GM23248 (cell line): ENCODE data around the gene RSAD2.

Experiments
- EZH2 ChIP-seq: fragments of 200-600 bp; sonication (generic); IDR thresholded peaks from 2 replicates; pipeline ENCODE4 v1.6.1; 2018; ENCODE audit warnings: antibody characterized with exemption, mild to moderate bottlenecking; ENCODE audit not compliant: insufficient read depth, poor library complexity, severe bottlenecking
- EZH2phosphoT487 ChIP-seq: fragments of 200-600 bp; sonication (generic); IDR thresholded peaks from 2 replicates; pipeline ENCODE4 v1.6.1; 2018; ENCODE audit warnings: antibody characterized with exemption, moderate library complexity, mild to moderate bottlenecking, low read depth; ENCODE audit not compliant: insufficient read depth

DNA sequence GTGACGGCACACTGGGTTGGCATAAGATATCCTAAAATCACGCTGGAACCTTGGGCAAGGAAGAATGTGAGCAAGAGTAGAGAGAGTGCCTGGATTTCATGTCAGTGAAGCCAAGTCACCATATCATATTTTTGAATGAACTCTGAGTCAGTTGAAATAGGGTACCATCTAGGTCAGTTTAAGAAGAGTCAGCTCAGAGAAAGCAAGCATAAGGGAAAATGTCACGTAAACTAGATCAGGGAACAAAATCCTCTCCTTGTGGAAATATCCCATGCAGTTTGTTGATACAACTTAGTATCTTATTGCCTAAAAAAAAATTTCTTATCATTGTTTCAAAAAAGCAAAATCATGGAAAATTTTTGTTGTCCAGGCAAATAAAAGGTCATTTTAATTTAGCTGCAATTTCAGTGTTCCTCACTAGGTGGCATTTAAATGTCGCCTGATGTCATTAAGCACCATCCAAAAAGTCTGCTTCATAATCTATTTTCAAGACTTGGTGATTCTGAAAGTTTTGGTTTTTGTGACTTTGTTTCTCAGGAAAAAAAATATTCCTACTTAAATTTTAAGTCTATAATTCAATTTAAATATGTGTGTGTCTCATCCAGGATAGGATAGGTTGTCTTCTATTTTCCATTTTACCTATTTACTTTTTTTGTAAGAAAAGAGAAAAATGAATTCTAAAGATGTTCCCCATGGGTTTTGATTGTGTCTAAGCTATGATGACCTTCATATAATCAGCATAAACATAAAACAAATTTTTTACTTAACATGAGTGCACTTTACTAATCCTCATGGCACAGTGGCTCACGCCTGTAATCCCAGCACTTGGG, 19.6 kb downstream of the RSAD2 start:
- TF ChIP-seq EZH2phosphoT487 (no peak), EZH2 (no peak)
